Fibroblast of lung (primary cell): ENCODE results near the gene ANO10.

Experiments
- EZH2 ChIP-seq: IDR thresholded peaks from 2 replicates; pipeline ENCODE4 v1.5.1; 2012; ENCODE audit warnings: low read length, control low read depth, mild to moderate bottlenecking; ENCODE audit errors: missing control alignments
- TF ChIP-seq, protein P1 (sequence below), 2 donors: IDR thresholded peaks in 1 of 2; conservative IDR thresholded peaks in 1 of 2; 1 replicate in 1 of 2; 2 replicates in 1 of 2; pipeline ENCODE4 v1.5.1; 2011 to 2012; ENCODE audit warnings: low read length in 2 of 2, control low read depth in 1 of 2, inconsistent platforms in 1 of 2, low read depth in 1 of 2, mild to moderate bottlenecking in 1 of 2

DNA sequence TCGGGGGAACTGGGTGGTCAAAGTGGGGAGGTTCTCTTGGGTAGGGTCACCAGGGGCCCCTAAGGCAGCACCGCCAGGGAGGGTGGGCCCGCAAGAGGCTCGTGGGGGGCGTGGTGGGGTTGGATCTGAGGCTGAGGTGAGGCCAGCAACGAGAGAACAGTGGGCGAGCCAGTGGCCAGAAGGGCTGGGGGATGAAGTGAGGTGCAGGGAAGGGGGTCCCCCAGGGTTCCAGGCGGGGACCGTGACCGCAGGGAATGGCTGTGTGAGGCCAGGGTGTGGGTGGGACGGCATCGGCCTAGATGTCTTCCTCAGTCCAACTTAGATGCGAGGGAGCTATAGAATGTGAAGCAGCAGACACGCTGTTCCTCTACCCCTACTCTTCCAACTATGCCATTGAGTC lies 257.3 kb downstream of the ANO10 start:
- TF ChIP-seq, protein P1, sequence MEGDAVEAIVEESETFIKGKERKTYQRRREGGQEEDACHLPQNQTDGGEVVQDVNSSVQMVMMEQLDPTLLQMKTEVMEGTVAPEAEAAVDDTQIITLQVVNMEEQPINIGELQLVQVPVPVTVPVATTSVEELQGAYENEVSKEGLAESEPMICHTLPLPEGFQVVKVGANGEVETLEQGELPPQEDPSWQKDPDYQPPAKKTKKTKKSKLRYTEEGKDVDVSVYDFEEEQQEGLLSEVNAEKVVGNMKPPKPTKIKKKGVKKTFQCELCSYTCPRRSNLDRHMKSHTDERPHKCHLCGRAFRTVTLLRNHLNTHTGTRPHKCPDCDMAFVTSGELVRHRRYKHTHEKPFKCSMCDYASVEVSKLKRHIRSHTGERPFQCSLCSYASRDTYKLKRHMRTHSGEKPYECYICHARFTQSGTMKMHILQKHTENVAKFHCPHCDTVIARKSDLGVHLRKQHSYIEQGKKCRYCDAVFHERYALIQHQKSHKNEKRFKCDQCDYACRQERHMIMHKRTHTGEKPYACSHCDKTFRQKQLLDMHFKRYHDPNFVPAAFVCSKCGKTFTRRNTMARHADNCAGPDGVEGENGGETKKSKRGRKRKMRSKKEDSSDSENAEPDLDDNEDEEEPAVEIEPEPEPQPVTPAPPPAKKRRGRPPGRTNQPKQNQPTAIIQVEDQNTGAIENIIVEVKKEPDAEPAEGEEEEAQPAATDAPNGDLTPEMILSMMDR (conservative IDR thresholded peaks at IDR 0.05 in 1 of 2, IDR thresholded peaks at IDR 0.05 in 1 of 2; ENCODE audit: low read depth in 1 of 2, low read length in 2 of 2) = no peak
- no peak for TF ChIP-seq EZH2
